GM23248 (cell line): ENCODE measurements around the gene TEAD3.

Experiments used
- EZH2 ChIP-seq: fragments of 200-600 bp; sonication (generic); IDR thresholded peaks from 2 replicates; pipeline ENCODE4 v1.6.1; 2018; ENCODE audit warnings: antibody characterized with exemption, mild to moderate bottlenecking; ENCODE audit not compliant: insufficient read depth, poor library complexity, severe bottlenecking
- EZH2phosphoT487 ChIP-seq: fragments of 200-600 bp; sonication (generic); IDR thresholded peaks from 2 replicates; pipeline ENCODE4 v1.6.1; 2018; ENCODE audit warnings: antibody characterized with exemption, moderate library complexity, mild to moderate bottlenecking, low read depth; ENCODE audit not compliant: insufficient read depth

GRCh38 chr6:35508027-35508426 is 11.1 kb upstream of the TEAD3 start:
- TF ChIP-seq EZH2 (no peak), EZH2phosphoT487 (no peak)
